Measurements from ENCODE around the gene TMEM167A.

The TMEM167A gene

GRCh38 chr5:83093692-83094091, 16.5 kb upstream of the TMEM167A start:
- H2AFZ ChIP-seq (ENCODE audit: low read length): no peak overlapping the region
- no peak overlapping the region for H3K9ac ChIP-seq (ENCODE audit: low read length)
- H3K4me3 ChIP-seq (ENCODE audit: low read depth, low read length, poor library complexity, severe bottlenecking): no peak overlapping the region
- no peaks in the 10 kb centered on the region for H3K36me3 ChIP-seq (ENCODE audit: insufficient read depth, low read length)
- no peaks in the 10 kb centered on the region for H3K4me1 ChIP-seq (ENCODE audit: insufficient read depth, low read length, severe bottlenecking)
- H3K9me3 ChIP-seq (ENCODE audit: low read length): peaks cover 6% of the 10 kb centered on the region; the same call in 1 of the 2 replicates
- H4K20me1 ChIP-seq (ENCODE audit: insufficient read depth, low read length): no peaks in the 10 kb centered on the region
- no peaks in the 10 kb centered on the region for H3F3A ChIP-seq (ENCODE audit: insufficient read depth, low read length)
- no peaks in the 10 kb centered on the region for H3K27me3 ChIP-seq (ENCODE audit: insufficient read depth, low read length)
- TF ChIP-seq, protein P1, sequence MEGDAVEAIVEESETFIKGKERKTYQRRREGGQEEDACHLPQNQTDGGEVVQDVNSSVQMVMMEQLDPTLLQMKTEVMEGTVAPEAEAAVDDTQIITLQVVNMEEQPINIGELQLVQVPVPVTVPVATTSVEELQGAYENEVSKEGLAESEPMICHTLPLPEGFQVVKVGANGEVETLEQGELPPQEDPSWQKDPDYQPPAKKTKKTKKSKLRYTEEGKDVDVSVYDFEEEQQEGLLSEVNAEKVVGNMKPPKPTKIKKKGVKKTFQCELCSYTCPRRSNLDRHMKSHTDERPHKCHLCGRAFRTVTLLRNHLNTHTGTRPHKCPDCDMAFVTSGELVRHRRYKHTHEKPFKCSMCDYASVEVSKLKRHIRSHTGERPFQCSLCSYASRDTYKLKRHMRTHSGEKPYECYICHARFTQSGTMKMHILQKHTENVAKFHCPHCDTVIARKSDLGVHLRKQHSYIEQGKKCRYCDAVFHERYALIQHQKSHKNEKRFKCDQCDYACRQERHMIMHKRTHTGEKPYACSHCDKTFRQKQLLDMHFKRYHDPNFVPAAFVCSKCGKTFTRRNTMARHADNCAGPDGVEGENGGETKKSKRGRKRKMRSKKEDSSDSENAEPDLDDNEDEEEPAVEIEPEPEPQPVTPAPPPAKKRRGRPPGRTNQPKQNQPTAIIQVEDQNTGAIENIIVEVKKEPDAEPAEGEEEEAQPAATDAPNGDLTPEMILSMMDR (IDR thresholded peaks at IDR 0.05; ENCODE audit: low read length): no peak
- TF ChIP-seq EZH2 (IDR thresholded peaks at IDR 0.05; ENCODE audit: borderline replicate concordance, low read length): no peak
- no peaks in the 10 kb centered on the region for H3K9me2 ChIP-seq (ENCODE audit: low read depth, low read length)
- no peak overlapping the region for H3K27ac ChIP-seq (ENCODE audit: low read depth, low read length, poor library complexity, severe bottlenecking)
- no peak overlapping the region for H3K4me2 ChIP-seq (ENCODE audit: low read length)
- H3K79me2 ChIP-seq (ENCODE audit: insufficient read depth, low read length): 0 out of 2 replicates have a peak, but pooled peaks cover 3% of the 10 kb centered on the region

DNA sequence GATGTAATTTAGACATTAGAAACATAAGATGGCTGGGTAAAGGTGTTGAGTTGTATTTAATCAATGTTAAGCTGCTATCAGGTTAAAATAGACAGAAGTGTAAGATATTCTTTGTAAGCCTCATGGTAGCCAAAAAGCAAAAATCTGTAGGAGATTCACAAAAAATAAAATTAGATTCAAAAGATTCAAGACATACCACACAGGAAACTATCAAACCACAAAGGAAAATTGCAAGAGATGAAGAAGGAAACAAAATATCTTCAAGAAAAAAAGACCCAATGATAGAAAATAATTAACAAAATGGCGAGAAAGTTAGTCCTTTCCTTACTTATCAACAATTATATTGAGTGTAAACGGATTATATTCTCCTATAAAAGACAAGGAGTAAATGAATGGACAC, 15.4 kb upstream of the TMEM167A start:
- H3F3A ChIP-seq (ENCODE audit: insufficient read depth, low read length): no peaks in the 10 kb centered on the region
- peaks cover 6% of the 10 kb centered on the region; the same call in 1 of the 2 replicates for H3K9me3 ChIP-seq (ENCODE audit: low read length)
- no peak for TF ChIP-seq EZH2 (IDR thresholded peaks at IDR 0.05; ENCODE audit: borderline replicate concordance, low read length)
- H3K27me3 ChIP-seq (ENCODE audit: insufficient read depth, low read length): no peaks in the 10 kb centered on the region
- H3K9me2 ChIP-seq (ENCODE audit: low read depth, low read length): no peaks in the 10 kb centered on the region
- H3K36me3 ChIP-seq (ENCODE audit: insufficient read depth, low read length): no peaks in the 10 kb centered on the region
- no peak overlapping the region for H3K9ac ChIP-seq (ENCODE audit: low read length)
- no peak overlapping the region for H3K27ac ChIP-seq (ENCODE audit: low read depth, low read length, poor library complexity, severe bottlenecking)
- H4K20me1 ChIP-seq (ENCODE audit: insufficient read depth, low read length): no peaks in the 10 kb centered on the region
- no peak overlapping the region for H3K4me3 ChIP-seq (ENCODE audit: low read depth, low read length, poor library complexity, severe bottlenecking)
- H3K4me2 ChIP-seq (ENCODE audit: low read length): no peak overlapping the region
- H3K4me1 ChIP-seq (ENCODE audit: insufficient read depth, low read length, severe bottlenecking): no peaks in the 10 kb centered on the region
- no peak overlapping the region for H2AFZ ChIP-seq (ENCODE audit: low read length)
- no peaks in the 10 kb centered on the region for H3K79me2 ChIP-seq (ENCODE audit: insufficient read depth, low read length)

DNA sequence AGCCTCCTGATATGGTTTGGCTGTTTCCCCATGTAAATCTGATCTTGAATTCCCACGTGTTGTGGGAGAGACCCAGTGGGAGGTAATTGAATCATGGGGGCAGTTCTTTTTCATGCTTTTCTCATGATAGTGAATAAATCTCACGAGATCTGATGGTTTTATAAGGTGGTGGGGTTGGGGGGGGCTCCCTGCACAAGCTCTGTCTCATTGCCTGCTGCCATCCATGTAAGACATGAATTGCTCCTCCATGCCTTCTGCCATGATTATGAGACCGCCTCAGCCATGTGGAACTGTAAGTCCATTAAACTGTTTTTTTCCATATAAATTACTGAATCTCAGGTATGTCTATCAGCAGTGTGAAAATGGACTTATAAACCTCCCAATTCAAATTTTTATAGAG, 13.0 kb upstream of the TMEM167A start:
- H4K20me1 ChIP-seq (ENCODE audit: insufficient read depth, low read length): no peaks in the 10 kb centered on the region
- no peak overlapping the region for H3K27ac ChIP-seq (ENCODE audit: low read depth, low read length, poor library complexity, severe bottlenecking)
- H3K4me2 ChIP-seq (ENCODE audit: low read length): no peak overlapping the region

GRCh38 chr5:83085106-83085505, 7.9 kb upstream of the TMEM167A start:
- H2AFZ ChIP-seq (ENCODE audit: low read length): no peak overlapping the region
- no peak overlapping the region for H3K4me2 ChIP-seq (ENCODE audit: low read length)
- H3K4me3 ChIP-seq (ENCODE audit: low read depth, low read length, poor library complexity, severe bottlenecking): no peak overlapping the region
- H3K9ac ChIP-seq (ENCODE audit: low read length): no peak overlapping the region
- H4K20me1 ChIP-seq (ENCODE audit: insufficient read depth, low read length): no peaks in the 10 kb centered on the region
- no peak overlapping the region for H3K27ac ChIP-seq (ENCODE audit: low read depth, low read length, poor library complexity, severe bottlenecking)
- TF ChIP-seq, protein P1 (IDR thresholded peaks at IDR 0.05; ENCODE audit: low read length): no peak
- no peak for TF ChIP-seq EZH2 (IDR thresholded peaks at IDR 0.05; ENCODE audit: borderline replicate concordance, low read length)
- no peaks in the 10 kb centered on the region for H3K9me2 ChIP-seq (ENCODE audit: low read depth, low read length)
- no peaks in the 10 kb centered on the region for H3F3A ChIP-seq (ENCODE audit: insufficient read depth, low read length)
- H3K36me3 ChIP-seq (ENCODE audit: insufficient read depth, low read length): no peaks in the 10 kb centered on the region
- H3K9me3 ChIP-seq (ENCODE audit: low read length): no peaks in the 10 kb centered on the region
- no peaks in the 10 kb centered on the region for H3K79me2 ChIP-seq (ENCODE audit: insufficient read depth, low read length)
- no peaks in the 10 kb centered on the region for H3K4me1 ChIP-seq (ENCODE audit: insufficient read depth, low read length, severe bottlenecking)
- no peaks in the 10 kb centered on the region for H3K27me3 ChIP-seq (ENCODE audit: insufficient read depth, low read length)

More for the DNA sequence above, 13.0 kb upstream of the TMEM167A start:
- Histone ChIP-seq H3K4me1 (ENCODE audit: insufficient read depth, low read length, severe bottlenecking) (no peaks in the 10 kb centered on the region), H3K79me2 (ENCODE audit: insufficient read depth, low read length) (no peaks in the 10 kb centered on the region), H3F3A (ENCODE audit: insufficient read depth, low read length) (no peaks in the 10 kb centered on the region), H3K36me3 (ENCODE audit: insufficient read depth, low read length) (no peaks in the 10 kb centered on the region), H2AFZ (ENCODE audit: low read length) (no peak overlapping the region), H3K27me3 (ENCODE audit: insufficient read depth, low read length) (no peaks in the 10 kb centered on the region), H3K4me3 (ENCODE audit: low read depth, low read length, poor library complexity, severe bottlenecking) (no peak overlapping the region), H3K9me3 (ENCODE audit: low read length) (peaks cover 6% of the 10 kb centered on the region; the same call in 1 of the 2 replicates), H3K9ac (ENCODE audit: low read length) (no peak overlapping the region), H3K9me2 (ENCODE audit: low read depth, low read length) (no peaks in the 10 kb centered on the region)
- TF ChIP-seq, protein P1 (IDR thresholded peaks at IDR 0.05; ENCODE audit: low read length): no peak
- TF ChIP-seq EZH2 (IDR thresholded peaks at IDR 0.05; ENCODE audit: borderline replicate concordance, low read length): no peak
